HepG2 (cell line): Measurements from ENCODE around the gene TP53TG5. TPM values are rescaled to one million over a fixed set of nuclear protein-coding genes. Genes with fewer than 3 reads are reported as not detected.

Experiments
- DMAP1 ChIP-seq: IDR thresholded peaks from 2 replicates; pipeline ENCODE4 v1.6.1; 2016
- ELF4 ChIP-seq: sonication (generic); formaldehyde crosslinking; IDR thresholded peaks from 2 replicates; pipeline ENCODE4 v1.5.0; 2020; ENCODE audit warnings: missing genetic modification reagents, mild to moderate bottlenecking, moderate library complexity, borderline replicate concordance
- FOSL1 ChIP-seq: sonication (generic); formaldehyde crosslinking; IDR thresholded peaks from 2 replicates; pipeline ENCODE4 v1.9.0; 2021; ENCODE audit warnings: missing genetic modification reagents, borderline replicate concordance
- GLI4 ChIP-seq: sonication (generic); formaldehyde crosslinking; IDR thresholded peaks from 2 replicates; pipeline ENCODE4 v1.5.1; 2020; ENCODE audit warnings: missing genetic modification reagents, mild to moderate bottlenecking, moderate library complexity, borderline replicate concordance
- GMEB1 ChIP-seq: sonication (generic); formaldehyde crosslinking; IDR thresholded peaks from 2 replicates; pipeline ENCODE4 v1.5.1; 2020; ENCODE audit warnings: missing genetic modification reagents, mild to moderate bottlenecking, borderline replicate concordance
- MTERF4 ChIP-seq: sonication (generic); formaldehyde crosslinking; IDR thresholded peaks from 2 replicates; pipeline ENCODE4 v1.8.0; 2023; ENCODE audit warnings: mild to moderate bottlenecking, missing genetic modification reagents
- NR2F1 ChIP-seq, 2 experiments: fragments of 450-650 bp in 1 of 2; formaldehyde crosslinking in 1 of 2; IDR thresholded peaks; 2 replicates each; pipeline versions ENCODE4 v1.5.0 to v1.6.1; 2016 to 2020; ENCODE audit warnings: mild to moderate bottlenecking in 1 of 2, missing compliant biosample characterization in 1 of 2, missing genetic modification reagents in 1 of 2, moderate library complexity in 1 of 2
- PAWR ChIP-seq: sonication (generic); formaldehyde crosslinking; IDR thresholded peaks from 2 replicates; pipeline ENCODE4 v1.4.0; 2020; ENCODE audit warnings: missing genetic modification reagents, mild to moderate bottlenecking, borderline replicate concordance
- REPIN1 ChIP-seq: sonication (generic); formaldehyde crosslinking; IDR thresholded peaks from 2 replicates; pipeline ENCODE4 v1.8.0; 2022; ENCODE audit warnings: missing genetic modification reagents, low read depth, mild to moderate bottlenecking, borderline replicate concordance
- RORA ChIP-seq: sonication (generic); formaldehyde crosslinking; IDR thresholded peaks from 2 replicates; pipeline ENCODE4 v1.5.0; 2020; ENCODE audit warnings: mild to moderate bottlenecking, missing genetic modification reagents, moderate library complexity
- SETDB1 ChIP-seq: sonication (generic); formaldehyde crosslinking; IDR thresholded peaks from 2 replicates; pipeline ENCODE4 v1.5.1; 2020; ENCODE audit warnings: missing genetic modification reagents, mild to moderate bottlenecking, borderline replicate concordance
- SRSF9 ChIP-seq: fragments of 200-400 bp; formaldehyde crosslinking; IDR thresholded peaks from 2 replicates; pipeline ENCODE4 v1.6.1; 2018; ENCODE audit warnings: borderline replicate concordance, mild to moderate bottlenecking, low read depth, low read length; ENCODE audit not compliant: insufficient read depth, poor library complexity, severe bottlenecking
- THAP11 ChIP-seq: IDR thresholded peaks from 2 replicates; pipeline ENCODE4 v1.6.1; 2016; ENCODE audit warnings: missing biosample characterization, missing genetic modification reagents
- USF2 ChIP-seq, 2 experiments: sonication (generic) in 1 of 2; formaldehyde crosslinking in 1 of 2; IDR thresholded peaks; 2 replicates each; pipeline versions ENCODE4 v1.5.1 to v1.6.1; 2011 to 2020; ENCODE audit warnings: borderline replicate concordance in 1 of 2, low read depth in 1 of 2, low read length in 1 of 2, mild to moderate bottlenecking in 1 of 2, missing genetic modification reagents in 1 of 2, moderate library complexity in 1 of 2
- YY1 ChIP-seq: IDR thresholded peaks from 2 replicates; pipeline ENCODE4 v1.6.1; 2011; ENCODE audit warnings: low read length, low read depth, moderate library complexity, mild to moderate bottlenecking; ENCODE audit not compliant: insufficient read depth, insufficient replicate concordance
- ZBTB1 ChIP-seq: sonication (generic); formaldehyde crosslinking; IDR thresholded peaks from 2 replicates; pipeline ENCODE4 v1.4.0; 2020; ENCODE audit warnings: missing genetic modification reagents, borderline replicate concordance
- ZC3H13 ChIP-seq: sonication (generic); formaldehyde crosslinking; IDR thresholded peaks from 2 replicates; pipeline ENCODE4 v1.8.1; 2023; ENCODE audit warnings: mild to moderate bottlenecking, missing genetic modification reagents, moderate library complexity
- ZNF124 ChIP-seq: sonication (generic); formaldehyde crosslinking; IDR thresholded peaks from 2 replicates; pipeline ENCODE4 v1.4.0; 2020; ENCODE audit warnings: missing genetic modification reagents
- ZNF230 ChIP-seq: sonication (generic); formaldehyde crosslinking; IDR thresholded peaks from 2 replicates; pipeline ENCODE4 v1.4.0; 2020; ENCODE audit warnings: mild to moderate bottlenecking, missing genetic modification reagents
- ZNF629 ChIP-seq: sonication (generic); formaldehyde crosslinking; conservative IDR thresholded peaks from 2 replicates; pipeline ENCODE4 v1.5.0; 2020; ENCODE audit warnings: missing genetic modification reagents
- ZXDC ChIP-seq: sonication (generic); formaldehyde crosslinking; IDR thresholded peaks from 2 replicates; pipeline ENCODE4 v1.5.0; 2020; ENCODE audit warnings: mild to moderate bottlenecking, missing genetic modification reagents
- polyA plus RNA-seq, 8 experiments: library from polyadenylated mRNA; depleted of rRNA in 3 of 8; stranded (reverse) in 7 of 8; unstranded in 1 of 8; fragments of >200 nt; fragmentation: Illumina TruSeq in 4 of 8; extraction: Trizol in 4 of 8; gene quantifications; 2 replicates each; pipeline versions ENCODE4 v1.2.1 to v1.2.3, GENCODE V29; 2011 to 2016; ENCODE audit warnings: low read depth in 4 of 8, missing spikeins in 1 of 8, mixed read lengths in 1 of 8; ENCODE audit not compliant: insufficient read depth in 1 of 8
- total RNA-seq, 5 experiments: library from RNA; depleted of rRNA; stranded (reverse); fragments of >200 nt; fragmentation: Illumina TruSeq; extraction: Trizol; gene quantifications; 2 replicates each; pipeline ENCODE4 v1.2.3, GENCODE V29; 2016; ENCODE audit warnings: low read depth in 1 of 5

TP53TG5 gene
- total and polyA plus RNA-seq, 2 of the 13 experiments (the other 11 are each of a cell fraction or from before 2014, with no cell fraction given): 0.11 TPM; not detected in 1

GRCh38 chr20:45344168-45344860, 33.8 kb downstream of the TP53TG5 start (continued):
- TF ChIP-seq SETDB1 (CRISPR knock-in tag): peak; percentile 37; the same call in 1 of the 2 replicates
- TF ChIP-seq RORA (CRISPR knock-in tag): peak; percentile 56; the same call in 1 of the 2 replicates
- no peak for TF ChIP-seq ZXDC
- no peak for TF ChIP-seq ZC3H13 (CRISPR knock-in tag)
- no peak; the same call in 1 of the 2 replicates for TF ChIP-seq THAP11 (CRISPR knock-in tag)
- no peak for TF ChIP-seq PAWR (CRISPR knock-in tag)
- TF ChIP-seq MTERF4 (CRISPR knock-in tag): no peak
- no peak; the same call in 1 of the 2 replicates for TF ChIP-seq ZNF124 (CRISPR knock-in tag)
- no peak for TF ChIP-seq ELF4 (CRISPR knock-in tag)
- TF ChIP-seq YY1: no peak
- TF ChIP-seq SRSF9: no peak
- no peak for TF ChIP-seq DMAP1 (CRISPR knock-in tag)
- TF ChIP-seq FOSL1 (CRISPR knock-in tag): peak; percentile 81
- TF ChIP-seq ZNF629 (CRISPR knock-in tag): peak; percentile 90
- TF ChIP-seq ZNF230 (CRISPR knock-in tag): no peak
- TF ChIP-seq REPIN1 (CRISPR knock-in tag): 0 out of 2 replicates have a peak, but pooled peaks have one; percentile 38
- no peak; the same call in 1 of the 2 replicates for TF ChIP-seq GMEB1 (CRISPR knock-in tag)
- TF ChIP-seq ZBTB1 (CRISPR knock-in tag): no peak
- TF ChIP-seq USF2 (IDR thresholded peaks at IDR 0.05; ENCODE audit: low read depth, low read length): no peak
- no peak; the same call in 1 of the 2 replicates for TF ChIP-seq USF2 (CRISPR knock-in tag; IDR thresholded peaks at IDR 0.05; ENCODE audit: borderline replicate concordance)
- TF ChIP-seq GLI4: no peak
- TF ChIP-seq NR2F1 (CRISPR knock-in tag; IDR thresholded peaks at IDR 0.05): 0 out of 4 replicates have a peak, but pooled peaks have one; percentile 6 to 8
